ENCODE results near the gene ZFR. TPM values are rescaled to one million over a fixed set of nuclear protein-coding genes. Genes with fewer than 3 reads are reported as not detected.
A peak's percentile ranks its signal among the peaks of the same experiment; 100 is the strongest.

Gene ZFR
- total RNA-seq, 1 experiment from 2014 or later = 85.1 TPM

GRCh38 chr5:32311404-32312196, 132.9 kb downstream of the ZFR start:
- Histone ChIP-seq H3K27me3 (ENCODE audit: low read length) (no peaks in the 10 kb centered on the region), H3K9me3 (ENCODE audit: low read length) (no peaks in the 10 kb centered on the region), H3F3A (ENCODE audit: low read length, unreplicated experiment) (no peaks in the 10 kb centered on the region), H3K4me3 (ENCODE audit: low read length) (peak overlapping the region; percentile 76), H3K9me2 (replicated peaks; ENCODE audit: low read length) (no peaks in the 10 kb centered on the region), H3K4me2 (ENCODE audit: low read length) (peak overlapping the region; percentile 95), H3K79me2 (ENCODE audit: low read length) (peaks cover 58% of the 10 kb centered on the region), H3K4me1 (ENCODE audit: insufficient read depth, low read length) (peaks cover 9% of the 10 kb centered on the region; the same call in 1 of the 2 replicates), H2AFZ (ENCODE audit: low read length) (peak overlapping the region; percentile 62), H4K20me1 (ENCODE audit: low read length) (peaks cover 7% of the 10 kb centered on the region), H3K9ac (ENCODE audit: low read length) (peak overlapping the region; percentile 86), H3K27ac (ENCODE audit: low read length) (no peak overlapping the region), H3K36me3 (ENCODE audit: low read depth, low read length) (0 out of 2 replicates have a peak, but pooled peaks cover 4% of the 10 kb centered on the region)
- ATAC-seq = no peak
- TSS peak; percentile 54 for BruUV-seq (replicated peaks)
- intact Hi-C loops (cut with micrococcal nuclease) = loop anchor here (2.0 kb wide), 1 partner anchor 137 kb away; the partner anchor contains the start of gene GOLPH3
- DNase-seq = no peak
- POLR2A ChIA-PET (ENCODE audit: unreplicated experiment) = no interaction called here
- CTCF ChIA-PET = no interaction called here
- TF ChIP-seq CTCF (conservative IDR thresholded peaks at IDR 0.05; ENCODE audit: low read depth, low read length) = no peak
- TF ChIP-seq EZH2 (IDR thresholded peaks at IDR 0.05; ENCODE audit: low read length, unreplicated experiment) = no peak
- no peak for TF ChIP-seq EZH2phosphoT487 (IDR thresholded peaks at IDR 0.05; ENCODE audit: borderline replicate concordance, low read length)

GRCh38 chr5:32309761-32310160, 134.8 kb downstream of the ZFR start:
- Histone ChIP-seq H3K9me2 (replicated peaks; ENCODE audit: low read length) (no peaks in the 10 kb centered on the region), H4K20me1 (ENCODE audit: low read length) (peaks cover 9% of the 10 kb centered on the region), H3K9ac (ENCODE audit: low read length) (no peak overlapping the region), H3K27ac (ENCODE audit: low read length) (no peak overlapping the region), H3K4me2 (ENCODE audit: low read length) (no peak overlapping the region), H3K9me3 (ENCODE audit: low read length) (no peaks in the 10 kb centered on the region), H3K27me3 (ENCODE audit: low read length) (no peaks in the 10 kb centered on the region), H3K36me3 (ENCODE audit: low read depth, low read length) (0 out of 2 replicates have a peak, but pooled peaks cover 4% of the 10 kb centered on the region), H2AFZ (ENCODE audit: low read length) (no peak overlapping the region), H3K4me3 (ENCODE audit: low read length) (no peak overlapping the region), H3F3A (ENCODE audit: low read length, unreplicated experiment) (no peaks in the 10 kb centered on the region), H3K79me2 (ENCODE audit: low read length) (peaks cover 77% of the 10 kb centered on the region), H3K4me1 (ENCODE audit: insufficient read depth, low read length) (peaks cover 9% of the 10 kb centered on the region; the same call in 1 of the 2 replicates)
- ChIA-PET CTCF (no interaction called here), POLR2A (ENCODE audit: unreplicated experiment) (no interaction called here)
- TF ChIP-seq EZH2phosphoT487 (IDR thresholded peaks at IDR 0.05; ENCODE audit: borderline replicate concordance, low read length) (no peak), EZH2 (IDR thresholded peaks at IDR 0.05; ENCODE audit: low read length, unreplicated experiment) (no peak), CTCF (conservative IDR thresholded peaks at IDR 0.05; ENCODE audit: low read depth, low read length) (no peak)
- DNase-seq (no peak), ATAC-seq (no peak)
- no TSS peak for BruUV-seq (replicated peaks)
- intact Hi-C loops (cut with micrococcal nuclease) = no loop called here

DNA sequence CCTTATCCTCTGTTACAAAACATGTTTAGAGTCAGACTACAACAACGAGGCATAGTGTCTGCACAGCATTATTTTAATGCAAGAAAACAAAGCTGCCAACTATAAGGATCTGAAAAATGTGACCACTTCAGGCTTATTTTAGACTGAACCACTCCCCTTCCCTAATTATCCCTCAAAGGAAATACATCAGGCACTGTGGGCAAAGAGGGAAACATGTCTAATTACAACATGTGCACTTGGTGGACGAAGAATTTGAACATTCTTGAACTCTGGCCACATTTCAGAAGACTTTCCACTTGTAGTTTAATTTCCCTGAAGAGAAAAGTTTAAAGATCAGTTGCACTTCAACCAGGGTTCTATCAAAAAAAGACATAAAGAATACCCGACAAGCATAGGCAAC, 135.6 kb downstream of the ZFR start:
- no peaks in the 10 kb centered on the region for H3K9me2 ChIP-seq (replicated peaks; ENCODE audit: low read length)
- ChIA-PET CTCF (no interaction called here), POLR2A (ENCODE audit: unreplicated experiment) (no interaction called here)
- intact Hi-C loops (cut with micrococcal nuclease) = no loop called here
- no peak overlapping the region for H3K4me3 ChIP-seq (ENCODE audit: low read length)
- H3K9ac ChIP-seq (ENCODE audit: low read length) = no peak overlapping the region
- BruUV-seq (replicated peaks) = no TSS peak
- no peaks in the 10 kb centered on the region for H3K27me3 ChIP-seq (ENCODE audit: low read length)
- H3F3A ChIP-seq (ENCODE audit: low read length, unreplicated experiment) = no peaks in the 10 kb centered on the region
- H3K36me3 ChIP-seq (ENCODE audit: low read depth, low read length) = 0 out of 2 replicates have a peak, but pooled peaks cover 4% of the 10 kb centered on the region
- TF ChIP-seq EZH2phosphoT487 (IDR thresholded peaks at IDR 0.05; ENCODE audit: borderline replicate concordance, low read length) (no peak), EZH2 (IDR thresholded peaks at IDR 0.05; ENCODE audit: low read length, unreplicated experiment) (no peak), CTCF (conservative IDR thresholded peaks at IDR 0.05; ENCODE audit: low read depth, low read length) (no peak)
- no peaks in the 10 kb centered on the region for H3K9me3 ChIP-seq (ENCODE audit: low read length)
- peaks cover 9% of the 10 kb centered on the region for H4K20me1 ChIP-seq (ENCODE audit: low read length)
- H3K79me2 ChIP-seq (ENCODE audit: low read length) = peaks cover 85% of the 10 kb centered on the region
- ATAC-seq = no peak
- no peak for DNase-seq
- H2AFZ ChIP-seq (ENCODE audit: low read length) = no peak overlapping the region
- H3K4me1 ChIP-seq (ENCODE audit: insufficient read depth, low read length) = peaks cover 9% of the 10 kb centered on the region; the same call in 1 of the 2 replicates
- H3K27ac ChIP-seq (ENCODE audit: low read length) = no peak overlapping the region
- H3K4me2 ChIP-seq (ENCODE audit: low read length) = no peak overlapping the region
